OCI-LY7 (cell line): ENCODE data around the gene PNPLA4. TPM values are rescaled to one million over a fixed set of nuclear protein-coding genes. Genes with fewer than 3 reads are reported as not detected.

Experiments used
- BruUV-seq: library from RNA; stranded (reverse); fragments of 400-500 nt; replicated peaks from 2 replicates; lab custom pipeline; 2021; lab: Mats Ljungman, UMichigan
- CTCF ChIA-PET: fragments of 300-600 bp; sonication (Branson Sonifier 250); formaldehyde crosslinking; loops from one replicate; lab custom pipeline; 2022; ENCODE audit warnings: antibody characterized with exemption; ENCODE audit not compliant: unreplicated experiment; lab: Charles Lee
- POLR2A ChIA-PET: fragments of 300-600 bp; sonication (Branson Sonifier 250); formaldehyde crosslinking; loops from one replicate; lab custom pipeline; 2022; ENCODE audit warnings: antibody characterized with exemption; lab: Charles Lee
- DNase-seq: peaks from one replicate; pipeline ENCODE4 v3.0.0-alpha.2; 2015; ENCODE audit warnings: low spot score
- H2AFZ ChIP-seq: fragments of 200-600 bp; sonication (generic), shearing (Covaris generic); 2 replicates; pipeline ENCODE4 v1.6.1; 2014; ENCODE audit warnings: mild to moderate bottlenecking, antibody characterized with exemption, low read length, moderate library complexity
- H3K27ac ChIP-seq: fragments of 200-600 bp; sonication (generic); 2 replicates; pipeline ENCODE4 v1.5.1; 2014; ENCODE audit warnings: mixed run types, low read depth, mild to moderate bottlenecking, moderate library complexity, low read length, inconsistent platforms; ENCODE audit not compliant: poor library complexity, severe bottlenecking
- H3K36me3 ChIP-seq: fragments of 200-600 bp; sonication (generic); 2 replicates; pipeline ENCODE4 v1.6.1; 2014; ENCODE audit warnings: mild to moderate bottlenecking, antibody characterized with exemption, low read length, moderate library complexity, mixed read lengths; ENCODE audit not compliant: insufficient read depth
- H3K4me1 ChIP-seq: fragments of 200-600 bp; sonication (generic); 2 replicates; pipeline ENCODE4 v1.5.1; 2014; ENCODE audit warnings: mild to moderate bottlenecking, low read length; ENCODE audit not compliant: insufficient read depth, poor library complexity, severe bottlenecking
- H3K4me2 ChIP-seq: fragments of 200-600 bp; sonication (generic); 2 replicates; pipeline ENCODE4 v1.6.1; 2014; ENCODE audit warnings: mild to moderate bottlenecking, low read length
- H3K4me3 ChIP-seq: fragments of 200-600 bp; sonication (generic); 2 replicates; pipeline ENCODE4 v1.5.1; 2014; ENCODE audit warnings: mild to moderate bottlenecking, low read depth, low read length; ENCODE audit not compliant: poor library complexity, severe bottlenecking
- H3K79me2 ChIP-seq: fragments of 200-600 bp; sonication (generic); 2 replicates; pipeline ENCODE4 v1.6.1; 2016; ENCODE audit warnings: low read depth, mild to moderate bottlenecking, low read length, moderate library complexity, mixed read lengths; ENCODE audit not compliant: insufficient read depth
- H3K9me2 ChIP-seq: fragments of 200-600 bp; sonication (generic); 2 replicates; pipeline ENCODE4 v1.6.1; 2016; ENCODE audit warnings: mild to moderate bottlenecking, low read length, mixed read lengths; ENCODE audit not compliant: insufficient read depth
- H3K9me3 ChIP-seq: fragments of 200-600 bp; sonication (generic); 2 replicates; pipeline ENCODE4 v1.6.1; 2014; ENCODE audit warnings: mild to moderate bottlenecking, mixed run types, low read length, mixed read lengths
- H4K20me1 ChIP-seq: fragments of 200-600 bp; sonication (generic); 2 replicates; pipeline ENCODE4 v1.6.1; 2014; ENCODE audit warnings: mild to moderate bottlenecking, antibody characterized with exemption, low read length, moderate library complexity, mixed read lengths; ENCODE audit not compliant: insufficient read depth
- EZH2phosphoT487 ChIP-seq: fragments of 200-600 bp; sonication (generic); IDR thresholded peaks from 2 replicates; pipeline ENCODE4 v1.6.1; 2018; ENCODE audit warnings: low read depth, borderline replicate concordance, mild to moderate bottlenecking, mixed run types, antibody characterized with exemption, low read length, moderate library complexity, mixed read lengths
- intact Hi-C: fragments of 100-400 bp; cut with micrococcal nuclease; formaldehyde crosslinking; loops from one replicate; pipeline ENCODE4 v1.10.0; 2022; ENCODE audit not compliant: unreplicated experiment
- total RNA-seq, 2 experiments: library from RNA; depleted of rRNA in 1 of 2; stranded (reverse); fragments of >200 nt in 1 of 2; shearing (Covaris generic) in 1 of 2; gene quantifications; 2 replicates each; pipeline ENCODE4 v1.2.3, GENCODE V29; 2014 to 2022
- TF ChIP-seq, protein P1 (sequence below): fragments of 200-600 bp; sonication (generic); conservative IDR thresholded peaks from 2 replicates; pipeline ENCODE4 v1.5.1; 2014; ENCODE audit warnings: mild to moderate bottlenecking, antibody characterized with exemption, low read length, moderate library complexity, mixed read lengths

Gene PNPLA4
- total RNA-seq, 2 experiments from 2014 or later = 4.4 to 10.7 TPM

DNA sequence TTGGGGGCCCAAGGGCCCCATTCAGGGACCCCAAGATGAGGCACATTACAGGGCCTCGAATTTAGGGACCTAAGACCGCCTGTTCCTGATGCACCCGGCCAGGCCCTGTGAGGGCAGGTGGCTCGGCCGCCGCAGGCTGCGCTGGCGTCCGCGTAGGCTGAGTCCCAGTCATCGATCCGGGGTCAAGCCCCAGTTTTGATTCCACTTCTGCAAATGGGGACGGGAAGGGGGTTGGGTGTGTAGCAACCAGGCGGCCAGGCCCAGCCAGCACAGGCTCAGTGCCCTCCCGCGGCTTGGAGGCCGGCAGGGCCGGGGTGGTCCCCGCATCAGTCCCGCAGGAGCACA lies 327 bp downstream of the PNPLA4 start:
- Histone ChIP-seq H3K36me3 (no peaks in the 10 kb centered on the region), H2AFZ (peak overlapping the region; percentile 89; the same call in 1 of the 2 replicates), H3K4me3 (peak overlapping the region; percentile 77), H3K27ac (peak overlapping the region; percentile 70), H3K4me2 (peak overlapping the region; percentile 73), H3K79me2 (no peaks in the 10 kb centered on the region), H4K20me1 (no peaks in the 10 kb centered on the region), H3K9me3 (no peaks in the 10 kb centered on the region), H3K9me2 (no peaks in the 10 kb centered on the region), H3K4me1 (peaks cover 13% of the 10 kb centered on the region)
- ChIA-PET CTCF (no interaction called here), POLR2A (no interaction called here)
- BruUV-seq = no TSS peak
- no peak for DNase-seq
- intact Hi-C loops = no loop called here
- TF ChIP-seq, protein P1, sequence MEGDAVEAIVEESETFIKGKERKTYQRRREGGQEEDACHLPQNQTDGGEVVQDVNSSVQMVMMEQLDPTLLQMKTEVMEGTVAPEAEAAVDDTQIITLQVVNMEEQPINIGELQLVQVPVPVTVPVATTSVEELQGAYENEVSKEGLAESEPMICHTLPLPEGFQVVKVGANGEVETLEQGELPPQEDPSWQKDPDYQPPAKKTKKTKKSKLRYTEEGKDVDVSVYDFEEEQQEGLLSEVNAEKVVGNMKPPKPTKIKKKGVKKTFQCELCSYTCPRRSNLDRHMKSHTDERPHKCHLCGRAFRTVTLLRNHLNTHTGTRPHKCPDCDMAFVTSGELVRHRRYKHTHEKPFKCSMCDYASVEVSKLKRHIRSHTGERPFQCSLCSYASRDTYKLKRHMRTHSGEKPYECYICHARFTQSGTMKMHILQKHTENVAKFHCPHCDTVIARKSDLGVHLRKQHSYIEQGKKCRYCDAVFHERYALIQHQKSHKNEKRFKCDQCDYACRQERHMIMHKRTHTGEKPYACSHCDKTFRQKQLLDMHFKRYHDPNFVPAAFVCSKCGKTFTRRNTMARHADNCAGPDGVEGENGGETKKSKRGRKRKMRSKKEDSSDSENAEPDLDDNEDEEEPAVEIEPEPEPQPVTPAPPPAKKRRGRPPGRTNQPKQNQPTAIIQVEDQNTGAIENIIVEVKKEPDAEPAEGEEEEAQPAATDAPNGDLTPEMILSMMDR = no peak
- TF ChIP-seq EZH2phosphoT487 = no peak

DNA sequence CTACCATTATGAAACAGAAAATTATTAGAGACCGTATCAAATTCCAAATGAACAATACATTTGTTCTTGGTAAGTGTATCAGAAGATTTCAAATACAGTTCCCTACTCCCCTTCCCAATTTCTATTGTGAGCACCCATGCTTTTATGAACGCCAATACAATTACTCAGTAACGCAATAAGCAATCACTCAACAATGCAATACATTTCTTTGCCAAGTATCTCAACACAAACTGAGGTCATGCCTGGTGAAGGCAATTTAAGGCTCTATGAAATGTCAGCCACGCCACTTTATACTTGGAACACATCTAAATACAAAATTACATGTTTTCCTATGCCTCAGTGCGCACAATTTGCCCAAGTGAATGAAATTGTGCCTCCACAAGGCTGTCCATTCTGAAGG lies 712 bp downstream of the PNPLA4 start:
- POLR2A ChIA-PET = no interaction called here
- no peaks in the 10 kb centered on the region for H4K20me1 ChIP-seq
- peaks cover 13% of the 10 kb centered on the region for H3K4me1 ChIP-seq
- no peaks in the 10 kb centered on the region for H3K36me3 ChIP-seq
- H3K9me3 ChIP-seq = no peaks in the 10 kb centered on the region
- H3K4me3 ChIP-seq = peak overlapping the region; percentile 77
- TF ChIP-seq, protein P1 = no peak
- no peak for TF ChIP-seq EZH2phosphoT487
- BruUV-seq = no TSS peak
- peak overlapping the region; percentile 70 for H3K27ac ChIP-seq
- H3K79me2 ChIP-seq = no peaks in the 10 kb centered on the region
- CTCF ChIA-PET = interaction anchor here (1.0 kb wide), 1 partner anchor 735 kb away, joined by 3 read pairs; no protein-coding TSS in a partner anchor
- peak; percentile 0 for DNase-seq
- H2AFZ ChIP-seq = peak overlapping the region; percentile 89; the same call in 1 of the 2 replicates
- H3K4me2 ChIP-seq = peak overlapping the region; percentile 73
- intact Hi-C loops = no loop called here
- no peaks in the 10 kb centered on the region for H3K9me2 ChIP-seq

DNA sequence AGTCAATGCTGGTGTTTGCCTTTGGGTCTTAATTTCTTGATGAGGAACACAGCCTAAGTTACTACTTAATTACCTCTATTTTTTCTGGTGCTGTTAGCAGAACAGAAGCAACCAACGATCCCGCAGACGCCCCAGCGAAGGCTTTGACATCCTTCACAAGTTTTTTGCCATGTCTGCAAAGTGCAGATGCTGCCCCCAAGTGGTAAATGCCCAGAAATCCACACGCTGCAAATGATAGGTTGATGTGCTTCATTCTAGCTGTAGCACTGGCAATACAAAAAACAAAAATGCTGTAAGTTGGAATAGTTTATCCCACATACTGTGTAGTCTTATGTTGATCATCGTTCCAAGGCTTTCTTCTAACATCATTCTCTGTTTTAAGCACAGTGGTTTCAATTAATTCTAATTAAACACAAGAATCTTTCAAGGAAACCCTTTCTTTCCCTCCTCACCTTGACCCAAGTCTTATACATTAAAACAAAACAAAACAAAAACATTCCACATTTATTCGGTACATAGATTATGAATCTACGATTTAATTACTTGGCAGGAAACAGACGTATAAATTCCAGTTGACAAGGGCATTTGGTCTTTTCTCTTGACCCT lies 1.2 kb downstream of the PNPLA4 start:
- TF ChIP-seq EZH2phosphoT487 = no peak
- TF ChIP-seq, protein P1 = peak; percentile 83
- intact Hi-C loops = no loop called here
- no peak overlapping the region; the same call in 1 of the 2 replicates for H2AFZ ChIP-seq
- peak; percentile 62 for DNase-seq
- H4K20me1 ChIP-seq = no peaks in the 10 kb centered on the region
- H3K36me3 ChIP-seq = no peaks in the 10 kb centered on the region
- BruUV-seq = TSS peak; percentile 73
- no peaks in the 10 kb centered on the region for H3K9me3 ChIP-seq
- no peak overlapping the region for H3K27ac ChIP-seq
- H3K79me2 ChIP-seq = no peaks in the 10 kb centered on the region
- H3K9me2 ChIP-seq = no peaks in the 10 kb centered on the region
- H3K4me1 ChIP-seq = peaks cover 13% of the 10 kb centered on the region
- H3K4me2 ChIP-seq = peak overlapping the region; percentile 73
- POLR2A ChIA-PET = no interaction called here
- H3K4me3 ChIP-seq = peak overlapping the region; percentile 77
- CTCF ChIA-PET = interaction anchor here (1.0 kb wide), 1 partner anchor 735 kb away, joined by 3 read pairs; no protein-coding TSS in a partner anchor
